Coronary artery (tissue), 2 donors: ENCODE results near the gene TMEM69.
A peak's percentile ranks its signal among the peaks of the same experiment; 100 is the strongest.

Source experiments
- DNase-seq: peaks from one replicate; pipeline ENCODE4 v3.0.0-alpha.2; 2017; ENCODE audit warnings: low spot score
- H3K27ac ChIP-seq, 2 donors: fragments of 200-600 bp; sonication (generic); one replicate each; pipeline ENCODE4 v1.5.1; 2016 to 2019
- H3K4me3 ChIP-seq: fragments of 200-600 bp; sonication (generic); 2 replicates; pipeline ENCODE4 v1.5.1; 2016; ENCODE audit warnings: mild to moderate bottlenecking, moderate library complexity
- CTCF ChIP-seq: fragments of 200-600 bp; sonication (generic); IDR thresholded peaks from one replicate; pipeline ENCODE4 v1.5.1; 2019; ENCODE audit warnings: antibody characterized with exemption

TMEM69 gene

DNA sequence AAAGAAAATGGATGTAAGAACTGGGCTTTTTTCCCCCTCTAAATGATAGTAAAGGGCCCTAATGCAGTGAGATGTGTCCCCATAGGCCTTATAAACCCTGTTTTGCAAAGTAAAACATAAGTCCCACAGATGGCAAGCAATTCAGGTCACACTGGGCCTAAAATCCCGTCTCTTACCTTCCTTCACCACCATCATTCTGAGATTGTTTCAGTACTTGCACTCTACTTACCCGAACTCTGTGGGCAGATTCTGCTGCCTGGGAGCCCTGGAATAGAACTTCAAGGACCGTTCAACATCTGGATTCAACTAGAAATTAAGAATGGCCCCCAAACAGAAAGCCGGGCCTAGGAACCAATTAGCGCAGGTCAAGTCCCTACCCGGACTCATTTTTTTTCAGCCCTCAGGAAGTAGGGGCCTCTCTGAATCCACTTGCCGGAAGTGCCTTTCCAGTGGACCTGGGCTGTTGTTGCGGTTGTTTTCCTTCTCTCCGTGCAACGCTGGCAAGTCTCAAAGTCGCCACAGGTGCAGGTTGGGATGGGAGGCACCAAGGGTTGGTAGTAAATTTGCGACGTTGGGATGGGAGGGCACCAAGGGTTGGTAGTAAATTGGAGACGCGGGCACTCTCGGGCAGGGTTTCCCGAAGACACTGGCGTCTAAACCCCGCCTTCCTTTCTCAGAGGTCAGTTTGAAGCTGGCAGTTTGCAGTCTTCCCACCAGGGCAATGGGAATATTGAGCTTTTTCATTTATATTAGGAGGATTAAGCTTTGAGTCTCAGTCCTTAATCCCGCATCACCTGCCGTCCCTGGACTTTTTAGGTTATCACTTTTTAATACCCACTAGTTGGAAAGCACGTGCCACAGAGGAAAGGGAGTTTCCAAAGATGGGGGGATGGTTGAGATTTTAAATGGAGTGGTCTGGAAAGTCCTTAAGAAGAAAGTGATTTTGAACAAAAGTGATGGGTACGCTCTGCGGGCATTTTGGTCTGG lies at the start of gene TMEM69:
TSS of gene TMEM69 (plus strand) at position 428 of the 987 bp plus-strand sequence. CDS start 2,888 bp downstream, outside the sequence.
- H3K27ac ChIP-seq: peak within 1 kb of the TSS; percentile 94 to 97
- peak within 1 kb of the TSS; percentile 85 for H3K4me3 ChIP-seq
- DNase-seq: peak; percentile 88
- no peak for TF ChIP-seq CTCF

DNA sequence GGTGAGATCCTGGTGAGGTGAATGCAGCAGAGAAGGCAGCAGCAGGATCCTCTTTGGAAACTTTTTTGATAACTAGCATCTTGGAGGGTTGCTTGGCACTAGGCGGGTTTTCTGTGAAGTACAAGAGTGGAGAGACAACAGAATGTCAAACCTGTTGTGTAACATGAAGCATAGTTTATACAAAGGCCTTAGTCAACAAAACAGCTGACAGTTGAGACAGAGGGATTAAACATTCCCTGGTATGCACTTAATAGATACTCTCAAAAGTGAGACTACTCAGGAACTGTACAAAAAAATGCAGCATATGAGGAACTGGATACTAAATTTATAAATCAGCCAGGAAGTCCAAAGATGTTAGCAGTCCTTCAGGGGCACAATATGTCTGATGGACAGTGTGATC lies 47.7 kb upstream of the TMEM69 start:
- TF ChIP-seq CTCF: no peak
- no peak overlapping the region for H3K4me3 ChIP-seq
- H3K27ac ChIP-seq: no peak overlapping the region
- DNase-seq: no peak

DNA sequence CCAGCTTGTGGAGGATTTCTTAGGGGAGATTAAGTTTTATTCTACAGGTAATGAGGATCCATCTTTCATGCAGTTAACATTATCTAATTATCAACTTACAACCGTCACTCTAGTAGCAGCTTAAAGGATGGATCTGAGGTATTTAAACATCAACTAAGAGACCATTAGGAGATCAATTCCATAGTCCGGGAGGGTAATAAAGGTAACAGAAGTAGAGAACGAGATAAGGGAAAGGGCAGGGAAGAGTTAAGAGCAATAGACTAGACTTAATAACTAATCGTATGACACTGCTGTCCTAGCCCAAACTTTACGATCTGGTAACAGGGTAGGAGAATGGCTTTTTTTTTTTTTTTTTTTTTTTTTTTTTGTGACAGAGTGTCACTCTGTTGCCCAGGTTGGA lies 44.7 kb upstream of the TMEM69 start:
- TF ChIP-seq CTCF: no peak
- no peak for DNase-seq
- no peak overlapping the region for H3K27ac ChIP-seq
- H3K4me3 ChIP-seq: no peak overlapping the region

DNA sequence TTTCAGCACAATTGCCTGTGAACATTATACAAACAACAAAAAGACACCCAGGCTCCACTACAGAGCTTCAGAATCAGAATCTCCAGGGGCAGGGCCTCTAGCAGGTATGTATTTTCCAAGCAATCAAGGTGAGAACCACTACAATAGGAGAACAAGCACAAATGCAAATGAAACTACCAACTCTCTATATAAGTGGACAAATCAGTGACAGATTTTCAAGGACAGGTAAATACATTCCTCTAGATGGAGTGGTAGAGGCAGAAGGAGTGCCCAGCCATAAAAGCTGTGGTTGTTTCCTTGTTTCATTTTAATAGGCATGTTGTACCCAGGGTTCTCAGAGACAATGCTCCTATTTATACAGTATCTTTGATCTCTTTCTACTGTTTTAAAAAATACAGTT lies 44.0 kb upstream of the TMEM69 start:
- TF ChIP-seq CTCF: no peak
- H3K4me3 ChIP-seq: no peak overlapping the region
- no peak for DNase-seq
- no peak overlapping the region for H3K27ac ChIP-seq

DNA sequence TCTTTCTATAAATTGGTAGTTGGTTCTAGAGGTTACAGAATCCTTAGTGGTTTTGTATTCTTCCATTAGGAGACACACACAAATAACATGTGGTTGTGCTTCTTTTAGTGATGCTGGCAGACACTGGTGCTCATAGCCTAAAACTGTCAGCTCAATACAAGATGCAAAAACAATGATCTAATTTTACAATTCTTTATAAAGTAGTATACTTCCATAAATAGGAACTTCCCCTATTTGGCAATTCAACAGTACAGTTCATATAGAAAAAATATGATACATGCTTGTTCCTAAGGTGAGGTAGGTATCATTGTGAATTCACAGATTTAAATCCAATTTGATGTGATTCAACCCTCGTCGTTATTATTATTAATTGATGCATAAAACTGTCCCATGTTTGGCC lies 43.3 kb upstream of the TMEM69 start:
- DNase-seq: no peak
- TF ChIP-seq CTCF: no peak
- Histone ChIP-seq H3K4me3 (no peak overlapping the region), H3K27ac (no peak overlapping the region)

- H3K4me3 ChIP-seq: no peak overlapping the region
- DNase-seq: no peak
- TF ChIP-seq CTCF: no peak
Measured at GRCh38 chr1:45647248-45648021, 40.5 kb upstream of the TMEM69 start.

More at GRCh38 chr1:45647248-45648021, 40.5 kb upstream of the TMEM69 start:
- H3K27ac ChIP-seq: no peak overlapping the region
